NT2/D1 (cell line): ENCODE results near the gene OR52A5.

Experiments used
- DNase-seq: peaks from one replicate; pipeline ENCODE4 v3.0.0-alpha.2; 2011; ENCODE audit warnings: low read depth, low spot score
- H3K27me3 ChIP-seq: 2 replicates; pipeline ENCODE4 v1.6.0; 2011; ENCODE audit warnings: mild to moderate bottlenecking; ENCODE audit not compliant: insufficient read length, insufficient read depth
- H3K36me3 ChIP-seq: 2 replicates; pipeline ENCODE4 v1.6.1; 2011; ENCODE audit warnings: mild to moderate bottlenecking, low read length, mixed read lengths; ENCODE audit not compliant: insufficient read depth, insufficient read length
- H3K4me1 ChIP-seq: 2 replicates; pipeline ENCODE4 v1.5.1; 2011; ENCODE audit not compliant: insufficient read depth, insufficient read length
- H3K4me3 ChIP-seq: 2 replicates; pipeline ENCODE4 v1.5.1; 2011; ENCODE audit warnings: low read depth; ENCODE audit not compliant: insufficient read length
- H3K9ac ChIP-seq: 2 replicates; pipeline ENCODE4 v1.6.0; 2011; ENCODE audit warnings: low read depth; ENCODE audit not compliant: insufficient read length
- H3K9me3 ChIP-seq: 2 replicates; pipeline ENCODE4 v1.5.1; 2011; ENCODE audit warnings: mild to moderate bottlenecking, low read length; ENCODE audit not compliant: insufficient read depth
- SUZ12 ChIP-seq: IDR thresholded peaks from 2 replicates; pipeline ENCODE4 v1.6.1; 2011; ENCODE audit not compliant: insufficient read length, insufficient read depth; ENCODE audit errors: extremely low read depth
- YY1 ChIP-seq: IDR thresholded peaks from 2 replicates; pipeline ENCODE4 v1.6.1; 2011; ENCODE audit not compliant: insufficient read length, insufficient read depth
- ZNF274 ChIP-seq: IDR thresholded peaks from 2 replicates; pipeline ENCODE4 v1.6.1; 2011; ENCODE audit warnings: mild to moderate bottlenecking, low read depth, low read length

OR52A5 gene

GRCh38 chr11:5107285-5107684, 30.9 kb downstream of the OR52A5 start:
- no peak for TF ChIP-seq ZNF274
- TF ChIP-seq SUZ12, result no peak
- TF ChIP-seq YY1, result no peak
- Histone ChIP-seq H3K4me1 (no peaks in the 10 kb centered on the region), H3K9me3 (no peaks in the 10 kb centered on the region), H3K27me3 (no peaks in the 10 kb centered on the region), H3K4me3 (no peak overlapping the region), H3K9ac (no peak overlapping the region), H3K36me3 (no peaks in the 10 kb centered on the region)
- DNase-seq, result no peak

DNA sequence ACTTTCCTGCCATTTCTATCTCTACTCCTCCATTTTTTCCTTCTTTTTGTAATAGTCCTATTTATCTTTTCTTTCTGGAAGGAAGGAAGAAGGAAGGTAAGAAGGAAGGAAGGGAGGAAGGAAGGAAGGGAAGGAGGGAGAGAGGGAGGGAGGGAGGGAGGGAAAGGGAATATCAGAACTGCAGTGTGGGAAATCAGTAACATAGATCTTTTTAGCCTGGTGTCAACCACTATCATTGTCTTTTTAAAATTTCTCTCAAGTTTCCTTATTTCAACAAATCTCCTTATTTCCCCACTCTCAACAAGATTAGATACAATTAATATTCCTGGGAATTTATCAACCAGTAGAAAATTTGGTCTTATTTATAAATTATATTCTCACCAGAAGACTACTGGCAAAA, 35.1 kb downstream of the OR52A5 start:
- TF ChIP-seq SUZ12 (no peak), YY1 (no peak), ZNF274 (no peak)
- no peak for DNase-seq
- no peaks in the 10 kb centered on the region for H3K27me3 ChIP-seq
- no peaks in the 10 kb centered on the region for H3K36me3 ChIP-seq
- H3K9me3 ChIP-seq, result no peaks in the 10 kb centered on the region
- H3K9ac ChIP-seq, result no peak overlapping the region
- H3K4me3 ChIP-seq, result no peak overlapping the region
- H3K4me1 ChIP-seq, result no peaks in the 10 kb centered on the region

GRCh38 chr11:5102246-5102645, 35.9 kb downstream of the OR52A5 start:
- TF ChIP-seq ZNF274 (no peak), YY1 (no peak), SUZ12 (no peak)
- Histone ChIP-seq H3K9ac (no peak overlapping the region), H3K4me3 (no peak overlapping the region), H3K9me3 (no peaks in the 10 kb centered on the region), H3K36me3 (no peaks in the 10 kb centered on the region), H3K4me1 (no peaks in the 10 kb centered on the region), H3K27me3 (no peaks in the 10 kb centered on the region)
- DNase-seq, result no peak

DNA sequence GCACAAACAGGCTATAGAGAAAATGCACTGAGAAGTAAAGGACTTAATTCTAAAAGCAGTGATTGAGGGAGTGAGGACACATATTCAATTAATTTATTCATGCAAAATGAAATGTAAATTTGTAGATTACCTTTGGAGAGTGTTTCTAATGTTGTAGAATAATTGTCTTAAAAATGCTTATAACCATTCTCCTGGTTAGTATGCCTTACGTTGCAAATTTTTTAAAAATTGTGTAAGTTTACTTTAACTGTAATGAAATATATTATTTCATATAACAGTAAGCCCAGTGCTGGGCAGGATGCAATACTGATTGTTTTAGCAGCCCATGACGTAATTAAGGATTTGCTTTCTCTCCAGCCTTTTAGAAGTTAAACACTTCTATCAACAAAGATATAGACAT, 42.1 kb downstream of the OR52A5 start:
- Histone ChIP-seq H3K4me3 (no peak overlapping the region), H3K9me3 (no peaks in the 10 kb centered on the region), H3K4me1 (no peaks in the 10 kb centered on the region), H3K9ac (no peak overlapping the region), H3K27me3 (no peaks in the 10 kb centered on the region), H3K36me3 (no peaks in the 10 kb centered on the region)
- no peak for DNase-seq
- TF ChIP-seq SUZ12 (no peak), YY1 (no peak), ZNF274 (no peak)

DNA sequence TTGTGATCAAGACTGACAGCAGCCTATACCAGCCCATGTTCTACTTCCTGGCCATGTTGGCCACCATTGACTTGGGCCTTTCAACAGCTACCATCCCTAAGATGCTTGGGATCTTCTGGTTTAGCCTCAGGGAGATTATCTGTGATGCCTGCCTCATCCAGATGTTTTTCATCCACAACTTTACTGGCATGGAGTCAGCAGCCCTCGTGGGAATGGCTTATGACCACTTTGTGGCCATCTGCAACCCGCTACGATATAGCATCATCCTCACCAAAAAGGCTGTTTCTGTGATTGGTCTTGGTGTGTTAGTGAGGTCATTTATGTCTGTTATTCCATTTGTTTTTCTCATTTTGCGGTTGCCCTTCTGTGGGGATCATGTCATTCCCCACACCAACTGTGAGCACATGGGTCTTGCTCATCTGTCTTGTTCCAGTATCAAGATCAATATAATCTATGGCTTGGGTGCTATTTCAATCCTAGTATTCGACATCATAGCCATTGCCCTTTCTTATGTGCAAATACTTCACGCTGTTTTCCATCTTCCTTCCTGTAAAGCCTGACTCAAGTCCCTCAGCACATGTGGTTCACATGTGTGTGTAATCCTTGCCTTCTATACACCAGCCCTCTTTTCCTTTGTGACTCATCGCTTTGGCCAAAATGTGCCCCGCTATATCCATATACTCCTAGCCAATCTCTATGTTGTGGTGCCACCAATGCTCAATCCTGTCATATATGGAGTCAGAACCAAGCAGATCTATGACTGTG, 45.2 kb downstream of the OR52A5 start:
- no peaks in the 10 kb centered on the region for H3K27me3 ChIP-seq
- no peak for DNase-seq
- TF ChIP-seq YY1 (no peak), SUZ12 (no peak), ZNF274 (no peak)
- no peaks in the 10 kb centered on the region for H3K9me3 ChIP-seq
- H3K4me1 ChIP-seq, result no peaks in the 10 kb centered on the region
- no peak overlapping the region for H3K4me3 ChIP-seq
- H3K9ac ChIP-seq, result no peak overlapping the region
- no peaks in the 10 kb centered on the region for H3K36me3 ChIP-seq

GRCh38 chr11:5090668-5091067, 47.5 kb downstream of the OR52A5 start:
- Histone ChIP-seq H3K9me3 (no peaks in the 10 kb centered on the region), H3K27me3 (no peaks in the 10 kb centered on the region), H3K36me3 (no peaks in the 10 kb centered on the region), H3K4me3 (no peak overlapping the region), H3K4me1 (no peaks in the 10 kb centered on the region), H3K9ac (no peak overlapping the region)
- TF ChIP-seq YY1 (no peak), SUZ12 (no peak), ZNF274 (no peak)
- no peak for DNase-seq

DNA sequence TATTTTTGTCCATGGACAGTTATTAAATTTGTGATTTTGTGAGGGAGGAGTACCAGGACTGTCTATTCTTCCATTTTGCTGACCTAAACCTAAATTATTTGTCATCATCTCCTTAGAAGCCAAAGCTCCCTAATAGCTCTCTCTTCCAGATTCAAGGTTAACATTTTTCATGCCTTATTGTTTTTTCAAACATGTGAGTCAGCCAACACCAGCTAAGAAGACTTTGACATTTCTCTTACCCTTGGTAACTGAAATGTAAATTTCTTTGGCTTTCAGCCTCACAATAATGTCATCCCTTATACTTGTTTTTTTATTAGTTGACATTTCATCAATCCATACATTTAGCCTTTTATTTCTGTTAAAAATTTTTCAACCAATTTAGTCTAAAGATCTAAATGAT, 49.6 kb downstream of the OR52A5 start:
- Histone ChIP-seq H3K4me3 (no peak overlapping the region), H3K27me3 (no peaks in the 10 kb centered on the region), H3K9ac (no peak overlapping the region), H3K9me3 (no peaks in the 10 kb centered on the region), H3K36me3 (no peaks in the 10 kb centered on the region), H3K4me1 (no peaks in the 10 kb centered on the region)
- no peak for DNase-seq
- no peak for TF ChIP-seq ZNF274
- no peak for TF ChIP-seq YY1
- no peak for TF ChIP-seq SUZ12
